ENCODE data around the gene PLXNA1. TPM values are rescaled to one million over a fixed set of nuclear protein-coding genes. Genes with fewer than 3 reads are reported as not detected.

Gene PLXNA1
- total RNA-seq, 3 donors from 2014 or later (not counting 1 experiment from before 2014, with no cell fraction given), result 2.5 to 4.3 (median 2.8) TPM

- no peak for TF ChIP-seq CTCF (IDR thresholded peaks at IDR 0.05)
- H3K27ac ChIP-seq (ENCODE audit: low read length), result no peak overlapping the region
- H3K4me1 ChIP-seq (ENCODE audit: control insufficient read depth, insufficient read depth, low read length), result no peaks in the 10 kb centered on the region
- no peak overlapping the region for H3K4me3 ChIP-seq (ENCODE audit: low read length)
- H3K36me3 ChIP-seq (ENCODE audit: control insufficient read depth, insufficient read depth, low read length), result no peaks in the 10 kb centered on the region
- H3K4me3 Mint-ChIP-seq, result no peak overlapping the region
- DNase-seq (no peak), ATAC-seq (no peak)
- peaks cover 20 to 34% of the 10 kb centered on the region in 2 donors for H3K27me3 Mint-ChIP-seq (ENCODE audit: low read depth in 2 of 2)
- no peak overlapping the region for H3K27ac Mint-ChIP-seq
- no peaks in the 10 kb centered on the region for H3K4me1 Mint-ChIP-seq
- H3K27me3 ChIP-seq (ENCODE audit: control insufficient read depth, insufficient read depth, low read length), result no peaks in the 10 kb centered on the region
- WGBS (ENCODE audit: insufficient coverage), result 90% methylated on average over 5 of the region's 5 CpGs
- peaks cover 17% of the 10 kb centered on the region for H3K36me3 Mint-ChIP-seq
- no peaks in the 10 kb centered on the region for H3K9me3 ChIP-seq (ENCODE audit: control insufficient read depth, insufficient read depth, low read length)
- intact Hi-C loops (cut with micrococcal nuclease), result no loop called here
- peaks cover 4 to 12% of the 10 kb centered on the region in 2 donors for H3K9me3 Mint-ChIP-seq
Measured at GRCh38 chr3:126972866-126973265, 10.0 kb upstream of the PLXNA1 start.

GRCh38 chr3:126973814-126974213 lies 9.1 kb upstream of the PLXNA1 start:
- TF ChIP-seq CTCF (IDR thresholded peaks at IDR 0.05), result no peak
- H3K9me3 ChIP-seq (ENCODE audit: control insufficient read depth, insufficient read depth, low read length), result no peaks in the 10 kb centered on the region
- no peak overlapping the region for H3K4me3 Mint-ChIP-seq
- no peak overlapping the region for H3K27ac ChIP-seq (ENCODE audit: low read length)
- ATAC-seq (no peak), DNase-seq (no peak)
- intact Hi-C loops (cut with micrococcal nuclease), result no loop called here
- H3K27me3 ChIP-seq (ENCODE audit: control insufficient read depth, insufficient read depth, low read length), result no peaks in the 10 kb centered on the region
- H3K36me3 Mint-ChIP-seq, result peaks cover 17% of the 10 kb centered on the region
- no peaks in the 10 kb centered on the region for H3K4me1 ChIP-seq (ENCODE audit: control insufficient read depth, insufficient read depth, low read length)
- H3K27me3 Mint-ChIP-seq (ENCODE audit: low read depth in 2 of 2), result peaks cover 26 to 43% of the 10 kb centered on the region in 2 donors
- H3K27ac Mint-ChIP-seq, result no peak overlapping the region
- H3K36me3 ChIP-seq (ENCODE audit: control insufficient read depth, insufficient read depth, low read length), result no peaks in the 10 kb centered on the region
- peaks cover 4 to 12% of the 10 kb centered on the region in 2 donors for H3K9me3 Mint-ChIP-seq
- WGBS (ENCODE audit: insufficient coverage), result no CpG with 5 or more reads among the region's 1 CpG
- no peaks in the 10 kb centered on the region for H3K4me1 Mint-ChIP-seq
- H3K4me3 ChIP-seq (ENCODE audit: low read length), result no peak overlapping the region

GRCh38 chr3:126974756-126975155 lies 8.2 kb upstream of the PLXNA1 start:
- Histone ChIP-seq H3K4me1 (ENCODE audit: control insufficient read depth, insufficient read depth, low read length) (no peaks in the 10 kb centered on the region), H3K27ac (ENCODE audit: low read length) (no peak overlapping the region), H3K9me3 (ENCODE audit: control insufficient read depth, insufficient read depth, low read length) (no peaks in the 10 kb centered on the region), H3K27me3 (ENCODE audit: control insufficient read depth, insufficient read depth, low read length) (no peaks in the 10 kb centered on the region), H3K4me3 (ENCODE audit: low read length) (no peak overlapping the region), H3K36me3 (ENCODE audit: control insufficient read depth, insufficient read depth, low read length) (no peaks in the 10 kb centered on the region)
- H3K27me3 Mint-ChIP-seq (ENCODE audit: low read depth in 2 of 2), result peaks cover 29 to 42% of the 10 kb centered on the region in 2 donors
- no peaks in the 10 kb centered on the region for H3K4me1 Mint-ChIP-seq
- no peak overlapping the region for H3K27ac Mint-ChIP-seq
- no peak for TF ChIP-seq CTCF (IDR thresholded peaks at IDR 0.05)
- peaks cover 17% of the 10 kb centered on the region for H3K36me3 Mint-ChIP-seq
- 70% methylated on average over 2 of the region's 3 CpGs for WGBS (ENCODE audit: insufficient coverage)
- intact Hi-C loops (cut with micrococcal nuclease), result no loop called here
- DNase-seq (no peak), ATAC-seq (no peak)
- peaks cover 4 to 12% of the 10 kb centered on the region in 2 donors for H3K9me3 Mint-ChIP-seq
- no peak overlapping the region for H3K4me3 Mint-ChIP-seq

- Mint-ChIP-seq H3K27ac (no peak overlapping the region), H3K4me1 (peaks cover 0 to 6% of the 10 kb centered on the region in 2 donors), H3K9me3 (peaks cover 4 to 12% of the 10 kb centered on the region in 2 donors), H3K4me3 (no peak overlapping the region), H3K36me3 (peaks cover 17% of the 10 kb centered on the region), H3K27me3 (ENCODE audit: low read depth in 2 of 2) (peaks cover 32 to 51% of the 10 kb centered on the region in 2 donors)
- no peaks in the 10 kb centered on the region for H3K9me3 ChIP-seq (ENCODE audit: control insufficient read depth, insufficient read depth, low read length)
- ATAC-seq (no peak), DNase-seq (no peak)
- H3K4me3 ChIP-seq (ENCODE audit: low read length), result no peak overlapping the region
- no peaks in the 10 kb centered on the region for H3K27me3 ChIP-seq (ENCODE audit: control insufficient read depth, insufficient read depth, low read length)
- TF ChIP-seq CTCF (IDR thresholded peaks at IDR 0.05), result no peak
- intact Hi-C loops (cut with micrococcal nuclease), result no loop called here
- H3K4me1 ChIP-seq (ENCODE audit: control insufficient read depth, insufficient read depth, low read length), result peaks cover 4% of the 10 kb centered on the region
- H3K27ac ChIP-seq (ENCODE audit: low read length), result no peak overlapping the region
- WGBS (ENCODE audit: insufficient coverage), result 95% methylated on average over 7 of the region's 7 CpGs
- H3K36me3 ChIP-seq (ENCODE audit: control insufficient read depth, insufficient read depth, low read length), result no peaks in the 10 kb centered on the region
Measured at GRCh38 chr3:126976906-126977305, 6.0 kb upstream of the PLXNA1 start.
